Measurements from ENCODE around the gene TM9SF1.

The TM9SF1 gene

GRCh38 chr14:24143511-24143910, 51.7 kb downstream of the TM9SF1 start:
- no peak for DNase-seq (ENCODE audit: extremely low read depth, low read depth)
- no peak overlapping the region for H3K4me3 ChIP-seq (replicated peaks; ENCODE audit: low read depth, low read length)
- no peak for TF ChIP-seq CTCF (IDR thresholded peaks at IDR 0.05; ENCODE audit: low read depth, low read length, missing control alignments)

GRCh38 chr14:24141097-24141880, 54.0 kb downstream of the TM9SF1 start, which contains the start of gene EMC9:
Gene EMC9, minus strand, starts transcription at chr14:24141591. Its CDS starts 287 bp downstream, at chr14:24141304.
- DNase-seq (ENCODE audit: extremely low read depth, low read depth): peak; percentile 99
- peak; percentile 28 for TF ChIP-seq CTCF (IDR thresholded peaks at IDR 0.05; ENCODE audit: low read depth, low read length, missing control alignments)

GRCh38 chr14:24139272-24139934, 55.8 kb downstream of the TM9SF1 start:
- peak overlapping the region; percentile 81 for H3K4me3 ChIP-seq (replicated peaks; ENCODE audit: low read depth, low read length)
- TF ChIP-seq CTCF (IDR thresholded peaks at IDR 0.05; ENCODE audit: low read depth, low read length, missing control alignments): no peak
- DNase-seq (ENCODE audit: extremely low read depth, low read depth): no peak

More at GRCh38 chr14:24141097-24141880, 54.0 kb downstream of the TM9SF1 start, which contains the start of gene EMC9:
- H3K4me3 ChIP-seq (replicated peaks; ENCODE audit: low read depth, low read length): peak within 1 kb of the TSS; percentile 81
